GM12872 (cell line): ENCODE data around the gene FGF19.

Experiments
- TF ChIP-seq, protein P1 (sequence below): IDR thresholded peaks from 3 replicates; pipeline ENCODE4 v1.5.1; 2011; ENCODE audit warnings: low read depth, mild to moderate bottlenecking, low read length, moderate library complexity; ENCODE audit not compliant: insufficient read depth

FGF19 gene

GRCh38 chr11:69716891-69717747 is 13.3 kb upstream of the FGF19 start:
- TF ChIP-seq, protein P1, sequence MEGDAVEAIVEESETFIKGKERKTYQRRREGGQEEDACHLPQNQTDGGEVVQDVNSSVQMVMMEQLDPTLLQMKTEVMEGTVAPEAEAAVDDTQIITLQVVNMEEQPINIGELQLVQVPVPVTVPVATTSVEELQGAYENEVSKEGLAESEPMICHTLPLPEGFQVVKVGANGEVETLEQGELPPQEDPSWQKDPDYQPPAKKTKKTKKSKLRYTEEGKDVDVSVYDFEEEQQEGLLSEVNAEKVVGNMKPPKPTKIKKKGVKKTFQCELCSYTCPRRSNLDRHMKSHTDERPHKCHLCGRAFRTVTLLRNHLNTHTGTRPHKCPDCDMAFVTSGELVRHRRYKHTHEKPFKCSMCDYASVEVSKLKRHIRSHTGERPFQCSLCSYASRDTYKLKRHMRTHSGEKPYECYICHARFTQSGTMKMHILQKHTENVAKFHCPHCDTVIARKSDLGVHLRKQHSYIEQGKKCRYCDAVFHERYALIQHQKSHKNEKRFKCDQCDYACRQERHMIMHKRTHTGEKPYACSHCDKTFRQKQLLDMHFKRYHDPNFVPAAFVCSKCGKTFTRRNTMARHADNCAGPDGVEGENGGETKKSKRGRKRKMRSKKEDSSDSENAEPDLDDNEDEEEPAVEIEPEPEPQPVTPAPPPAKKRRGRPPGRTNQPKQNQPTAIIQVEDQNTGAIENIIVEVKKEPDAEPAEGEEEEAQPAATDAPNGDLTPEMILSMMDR = no peak

DNA sequence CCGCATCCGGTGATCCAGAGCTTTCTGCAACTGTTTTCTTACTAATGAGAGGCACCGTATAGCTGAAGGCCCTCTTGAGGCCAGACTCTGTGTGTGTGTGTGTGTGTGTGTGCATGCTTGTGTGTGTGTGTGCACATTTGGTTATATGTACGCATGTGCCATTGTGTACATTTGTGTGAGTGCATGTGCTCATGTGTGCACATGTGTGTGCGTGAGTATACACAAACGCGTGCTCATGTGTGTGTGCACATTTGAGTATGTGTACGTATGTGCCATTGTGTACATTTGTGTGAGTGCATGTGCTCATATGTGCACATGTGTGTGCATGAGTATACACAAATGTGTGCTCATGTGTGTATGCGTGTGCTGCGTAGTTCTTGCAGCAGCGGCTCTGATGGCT is 12.3 kb upstream of the FGF19 start:
- TF ChIP-seq, protein P1 = no peak

GRCh38 chr11:69715446-69715845 is 11.6 kb upstream of the FGF19 start:
- TF ChIP-seq, protein P1 = no peak

GRCh38 chr11:69711822-69712801 is 8.3 kb upstream of the FGF19 start:
- TF ChIP-seq, protein P1 = no peak

DNA sequence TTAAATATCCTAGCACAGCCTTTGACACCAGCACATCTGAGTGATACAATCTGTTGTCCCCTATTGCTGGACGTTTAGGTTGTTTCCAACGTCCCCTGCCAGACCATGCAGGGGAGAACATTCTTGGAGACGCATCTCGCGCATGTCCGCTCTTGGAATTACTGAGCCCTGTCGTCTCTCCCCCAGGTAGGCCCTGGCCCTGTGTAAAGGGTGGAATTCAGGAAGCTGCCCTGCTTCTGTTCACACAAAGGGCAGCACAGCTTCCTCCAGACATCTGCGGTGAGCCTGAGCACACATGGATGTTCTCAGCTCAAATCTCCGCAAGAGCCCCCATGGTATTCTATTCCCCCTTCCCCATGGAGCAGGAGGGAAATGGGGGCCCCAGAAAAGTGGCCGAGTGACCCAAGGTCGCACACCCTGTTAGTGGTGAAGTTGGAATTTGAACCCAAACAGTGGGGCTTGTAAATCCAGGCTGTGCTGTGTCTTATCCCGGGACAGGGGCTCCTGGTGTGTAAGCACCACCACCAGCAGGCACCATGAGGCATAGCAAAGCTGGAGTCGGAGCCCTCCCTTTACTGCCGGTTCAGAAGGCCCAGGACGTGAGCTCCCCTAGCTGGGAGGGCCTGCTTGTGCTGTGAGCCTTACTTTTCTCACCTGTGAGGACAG is 5.0 kb upstream of the FGF19 start:
- TF ChIP-seq, protein P1 = no peak

DNA sequence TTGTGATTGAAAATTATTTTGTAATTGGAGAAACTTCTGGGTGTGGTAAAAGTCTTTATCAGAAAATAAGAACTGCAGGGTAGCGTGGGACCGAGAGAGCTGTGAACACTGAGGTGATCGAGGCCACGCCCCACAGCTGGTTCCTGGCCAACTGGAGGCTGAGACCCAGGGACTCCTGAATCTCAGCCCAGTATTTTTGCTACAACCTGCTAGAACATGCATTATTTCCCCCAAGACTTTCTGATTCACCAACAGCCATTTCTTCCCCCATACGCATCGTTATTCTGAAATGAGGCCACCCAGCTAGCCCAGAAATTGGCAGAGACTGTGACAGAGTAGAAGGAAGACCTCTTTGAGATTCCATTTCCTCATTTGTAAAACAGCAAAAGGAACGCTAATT is 3.4 kb upstream of the FGF19 start:
- TF ChIP-seq, protein P1 = no peak
